WTC11 (cell line): ENCODE results near the gene COL5A3. TPM values are rescaled to one million over a fixed set of nuclear protein-coding genes. Genes with fewer than 3 reads are reported as not detected.

Experiments
- ATAC-seq: fragments of 200-7000 bp; cut with Tn5 transposase; 2 replicates; pipeline ENCODE4 v1.10.0; 2021; ENCODE audit warnings: mild to moderate bottlenecking, moderate library complexity
- CTCF ChIA-PET: fragments of 300-600 bp; sonication (Branson Sonifier 250); formaldehyde crosslinking; loops from one replicate; lab custom pipeline; 2021; ENCODE audit warnings: antibody characterized with exemption; lab: Charles Lee
- POLR2A ChIA-PET: fragments of 350-600 bp; sonication (Branson Sonifier 250); formaldehyde crosslinking; loops from one replicate; lab custom pipeline; 2021; ENCODE audit warnings: antibody characterized with exemption; lab: Charles Lee
- DNase-seq: peaks from one replicate; pipeline ENCODE4 v3.0.0; 2021; ENCODE audit warnings: low spot score
- H3K27ac Mint-ChIP-seq: 2 replicates; pipeline ENCODE4 v1.8.0; 2021; ENCODE audit warnings: mixed read lengths
- H3K27me3 Mint-ChIP-seq: 2 replicates; pipeline ENCODE4 v1.8.0; 2021; ENCODE audit warnings: low read depth, mild to moderate bottlenecking, moderate library complexity, mixed read lengths
- H3K36me3 Mint-ChIP-seq: 2 replicates; pipeline ENCODE4 v1.8.0; 2021; ENCODE audit warnings: mixed read lengths
- H3K4me1 Mint-ChIP-seq: 2 replicates; pipeline ENCODE4 v1.8.0; 2022; ENCODE audit warnings: mixed read lengths
- H3K4me3 Mint-ChIP-seq: 2 replicates; pipeline ENCODE4 v1.8.0; 2021; ENCODE audit warnings: mild to moderate bottlenecking, moderate library complexity, mixed read lengths
- H3K9me3 Mint-ChIP-seq: 2 replicates; pipeline ENCODE4 v1.8.0; 2021; ENCODE audit warnings: mixed read lengths
- CBFB ChIP-seq: sonication (generic); formaldehyde crosslinking; IDR thresholded peaks from 2 replicates; pipeline ENCODE4 v1.8.1; 2022; ENCODE audit warnings: mild to moderate bottlenecking, low read depth, missing genetic modification reagents
- ESRRA ChIP-seq: sonication (generic); formaldehyde crosslinking; IDR thresholded peaks from 2 replicates; pipeline ENCODE4 v1.8.1; 2022; ENCODE audit warnings: mild to moderate bottlenecking, missing genetic modification reagents, borderline replicate concordance
- GTF2I ChIP-seq: fragments of 250-450 bp; sonication (Bioruptor Pico); conservative IDR thresholded peaks from 2 replicates; pipeline ENCODE4 v1.4.0; 2021; ENCODE audit warnings: mild to moderate bottlenecking
- JAZF1 ChIP-seq: fragments of 250-450 bp; sonication (Bioruptor Pico); IDR thresholded peaks from 2 replicates; pipeline ENCODE4 v1.9.0; 2021; ENCODE audit warnings: moderate library complexity, mild to moderate bottlenecking, inconsistent platforms
- JUN ChIP-seq: sonication (generic); formaldehyde crosslinking; IDR thresholded peaks from 2 replicates; pipeline ENCODE4 v1.8.0; 2023; ENCODE audit warnings: mild to moderate bottlenecking, missing genetic modification reagents
- NFYB ChIP-seq: sonication (generic); formaldehyde crosslinking; conservative IDR thresholded peaks from 2 replicates; pipeline ENCODE4 v1.8.0; 2022; ENCODE audit warnings: low read depth, missing genetic modification reagents
- OVOL2 ChIP-seq: fragments of 250-450 bp; sonication (Bioruptor Pico); IDR thresholded peaks from 2 replicates; pipeline ENCODE4 v1.9.0; 2021; ENCODE audit warnings: mild to moderate bottlenecking, borderline replicate concordance
- ZNF219 ChIP-seq: sonication (generic); formaldehyde crosslinking; IDR thresholded peaks from 2 replicates; pipeline ENCODE4 v1.8.0; 2023; ENCODE audit warnings: missing genetic modification reagents, mild to moderate bottlenecking, borderline replicate concordance
- ZNF232 ChIP-seq: sonication (generic); formaldehyde crosslinking; IDR thresholded peaks from 2 replicates; pipeline ENCODE4 v1.8.0; 2022; ENCODE audit warnings: mild to moderate bottlenecking, missing genetic modification reagents
- ZNF263 ChIP-seq: sonication (generic); formaldehyde crosslinking; IDR thresholded peaks from 2 replicates; pipeline ENCODE4 v1.8.1; 2022; ENCODE audit warnings: low read depth, mild to moderate bottlenecking, moderate library complexity, missing genetic modification reagents
- total RNA-seq: library from RNA; stranded (reverse); gene quantifications from 3 replicates; pipeline ENCODE4 v1.2.3, GENCODE V29; 2021
- TF ChIP-seq, protein P1 (sequence below): sonication (generic); formaldehyde crosslinking; IDR thresholded peaks from 2 replicates; pipeline ENCODE4 v1.8.0; 2022; ENCODE audit warnings: mild to moderate bottlenecking, missing genetic modification reagents
- TF ChIP-seq, protein P2 (sequence below): sonication (generic); formaldehyde crosslinking; IDR thresholded peaks from 2 replicates; pipeline ENCODE4 v1.8.0; 2023; ENCODE audit warnings: mild to moderate bottlenecking, missing genetic modification reagents
- TF ChIP-seq, protein P3 (sequence below): sonication (generic); formaldehyde crosslinking; IDR thresholded peaks from 2 replicates; pipeline ENCODE4 v1.8.0; 2023; ENCODE audit warnings: missing genetic modification reagents, mild to moderate bottlenecking, borderline replicate concordance
- TF ChIP-seq, protein P4 (sequence below): sonication (generic); formaldehyde crosslinking; IDR thresholded peaks from 2 replicates; pipeline ENCODE4 v1.8.1; 2023; ENCODE audit warnings: mild to moderate bottlenecking, missing genetic modification reagents
- TF ChIP-seq, protein P5 (sequence below): sonication (generic); formaldehyde crosslinking; IDR thresholded peaks from 2 replicates; pipeline ENCODE4 v1.8.1; 2023; ENCODE audit warnings: mild to moderate bottlenecking, missing genetic modification reagents, moderate library complexity

COL5A3 gene
- total RNA-seq, 1 experiment from 2014 or later, result 0.81 TPM

DNA sequence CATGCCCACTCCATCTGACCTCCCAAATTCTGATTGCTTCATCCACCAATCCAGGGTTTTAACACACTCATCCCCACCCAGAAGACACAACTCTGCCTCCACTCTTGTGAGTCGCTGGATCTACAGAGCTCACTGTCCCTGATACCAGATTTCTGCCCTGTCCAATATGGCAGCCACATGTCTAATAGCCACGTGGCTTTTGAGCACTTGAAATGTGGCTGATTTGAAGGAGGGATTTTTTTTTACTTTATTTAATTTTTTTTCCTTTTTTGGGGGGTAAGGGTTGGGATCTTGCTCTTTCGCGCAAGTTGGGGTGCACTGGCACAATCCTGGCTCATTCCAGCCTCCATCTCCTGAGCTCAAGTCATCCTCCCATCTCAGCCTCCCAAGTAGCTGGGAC is 49.2 kb downstream of the COL5A3 start (continued):
- no peak for TF ChIP-seq NFYB
- TF ChIP-seq, all 79 proteins: peak for 0

DNA sequence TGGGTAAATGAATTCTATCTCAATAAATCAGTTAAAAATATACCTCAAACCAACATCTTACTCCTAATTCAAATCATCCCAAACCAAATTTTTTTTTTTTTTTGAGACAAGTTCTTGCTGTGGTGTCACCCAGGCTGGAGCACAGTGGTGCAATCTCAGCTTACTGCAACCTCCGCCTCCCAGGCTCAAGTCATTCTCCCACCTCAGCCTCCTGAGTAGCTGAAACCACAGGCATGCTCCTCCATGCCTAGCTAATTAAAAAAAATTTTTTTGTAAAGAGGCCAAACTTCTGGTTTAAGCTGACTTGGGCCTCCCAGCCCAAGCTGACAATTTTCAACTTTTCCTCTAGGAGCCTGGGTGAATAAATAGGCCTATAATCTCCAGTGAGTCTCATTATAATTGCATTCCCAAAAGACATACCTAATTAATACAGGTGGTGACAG is 51.9 kb downstream of the COL5A3 start:
- CTCF ChIA-PET, result interaction anchor here (1.1 to 5.6 kb wide), 2 partner anchors 42 to 69 kb away, joined by 7 to 41 read pairs; no protein-coding TSS in a partner anchor
- Mint-ChIP-seq H3K27me3 (peaks cover 5% of the 10 kb centered on the region), H3K36me3 (no peaks in the 10 kb centered on the region), H3K27ac (no peak overlapping the region), H3K4me1 (peaks cover 12% of the 10 kb centered on the region; the same call in 1 of the 2 replicates), H3K9me3 (no peaks in the 10 kb centered on the region), H3K4me3 (no peak overlapping the region)
- ATAC-seq, result no peak
- no peak for TF ChIP-seq GTF2I (CRISPR knock-in tag)
- no peak for TF ChIP-seq OVOL2 (CRISPR knock-in tag)
- no peak for TF ChIP-seq JUN (CRISPR knock-in tag)
- no peak for TF ChIP-seq CBFB (CRISPR knock-in tag)
- TF ChIP-seq, protein P1, sequence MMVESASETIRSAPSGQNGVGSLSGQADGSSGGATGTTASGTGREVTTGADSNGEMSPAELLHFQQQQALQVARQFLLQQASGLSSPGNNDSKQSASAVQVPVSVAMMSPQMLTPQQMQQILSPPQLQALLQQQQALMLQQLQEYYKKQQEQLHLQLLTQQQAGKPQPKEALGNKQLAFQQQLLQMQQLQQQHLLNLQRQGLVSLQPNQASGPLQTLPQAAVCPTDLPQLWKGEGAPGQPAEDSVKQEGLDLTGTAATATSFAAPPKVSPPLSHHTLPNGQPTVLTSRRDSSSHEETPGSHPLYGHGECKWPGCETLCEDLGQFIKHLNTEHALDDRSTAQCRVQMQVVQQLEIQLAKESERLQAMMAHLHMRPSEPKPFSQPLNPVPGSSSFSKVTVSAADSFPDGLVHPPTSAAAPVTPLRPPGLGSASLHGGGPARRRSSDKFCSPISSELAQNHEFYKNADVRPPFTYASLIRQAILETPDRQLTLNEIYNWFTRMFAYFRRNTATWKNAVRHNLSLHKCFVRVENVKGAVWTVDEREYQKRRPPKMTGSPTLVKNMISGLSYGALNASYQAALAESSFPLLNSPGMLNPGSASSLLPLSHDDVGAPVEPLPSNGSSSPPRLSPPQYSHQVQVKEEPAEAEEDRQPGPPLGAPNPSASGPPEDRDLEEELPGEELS (CRISPR knock-in tag), result no peak
- no peak for TF ChIP-seq ESRRA (CRISPR knock-in tag)
- TF ChIP-seq, protein P2, sequence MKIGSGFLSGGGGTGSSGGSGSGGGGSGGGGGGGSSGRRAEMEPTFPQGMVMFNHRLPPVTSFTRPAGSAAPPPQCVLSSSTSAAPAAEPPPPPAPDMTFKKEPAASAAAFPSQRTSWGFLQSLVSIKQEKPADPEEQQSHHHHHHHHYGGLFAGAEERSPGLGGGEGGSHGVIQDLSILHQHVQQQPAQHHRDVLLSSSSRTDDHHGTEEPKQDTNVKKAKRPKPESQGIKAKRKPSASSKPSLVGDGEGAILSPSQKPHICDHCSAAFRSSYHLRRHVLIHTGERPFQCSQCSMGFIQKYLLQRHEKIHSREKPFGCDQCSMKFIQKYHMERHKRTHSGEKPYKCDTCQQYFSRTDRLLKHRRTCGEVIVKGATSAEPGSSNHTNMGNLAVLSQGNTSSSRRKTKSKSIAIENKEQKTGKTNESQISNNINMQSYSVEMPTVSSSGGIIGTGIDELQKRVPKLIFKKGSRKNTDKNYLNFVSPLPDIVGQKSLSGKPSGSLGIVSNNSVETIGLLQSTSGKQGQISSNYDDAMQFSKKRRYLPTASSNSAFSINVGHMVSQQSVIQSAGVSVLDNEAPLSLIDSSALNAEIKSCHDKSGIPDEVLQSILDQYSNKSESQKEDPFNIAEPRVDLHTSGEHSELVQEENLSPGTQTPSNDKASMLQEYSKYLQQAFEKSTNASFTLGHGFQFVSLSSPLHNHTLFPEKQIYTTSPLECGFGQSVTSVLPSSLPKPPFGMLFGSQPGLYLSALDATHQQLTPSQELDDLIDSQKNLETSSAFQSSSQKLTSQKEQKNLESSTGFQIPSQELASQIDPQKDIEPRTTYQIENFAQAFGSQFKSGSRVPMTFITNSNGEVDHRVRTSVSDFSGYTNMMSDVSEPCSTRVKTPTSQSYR (CRISPR knock-in tag), result no peak
- TF ChIP-seq JAZF1 (CRISPR knock-in tag), result no peak
- no peak for TF ChIP-seq ZNF219 (CRISPR knock-in tag)
- TF ChIP-seq, protein P3, sequence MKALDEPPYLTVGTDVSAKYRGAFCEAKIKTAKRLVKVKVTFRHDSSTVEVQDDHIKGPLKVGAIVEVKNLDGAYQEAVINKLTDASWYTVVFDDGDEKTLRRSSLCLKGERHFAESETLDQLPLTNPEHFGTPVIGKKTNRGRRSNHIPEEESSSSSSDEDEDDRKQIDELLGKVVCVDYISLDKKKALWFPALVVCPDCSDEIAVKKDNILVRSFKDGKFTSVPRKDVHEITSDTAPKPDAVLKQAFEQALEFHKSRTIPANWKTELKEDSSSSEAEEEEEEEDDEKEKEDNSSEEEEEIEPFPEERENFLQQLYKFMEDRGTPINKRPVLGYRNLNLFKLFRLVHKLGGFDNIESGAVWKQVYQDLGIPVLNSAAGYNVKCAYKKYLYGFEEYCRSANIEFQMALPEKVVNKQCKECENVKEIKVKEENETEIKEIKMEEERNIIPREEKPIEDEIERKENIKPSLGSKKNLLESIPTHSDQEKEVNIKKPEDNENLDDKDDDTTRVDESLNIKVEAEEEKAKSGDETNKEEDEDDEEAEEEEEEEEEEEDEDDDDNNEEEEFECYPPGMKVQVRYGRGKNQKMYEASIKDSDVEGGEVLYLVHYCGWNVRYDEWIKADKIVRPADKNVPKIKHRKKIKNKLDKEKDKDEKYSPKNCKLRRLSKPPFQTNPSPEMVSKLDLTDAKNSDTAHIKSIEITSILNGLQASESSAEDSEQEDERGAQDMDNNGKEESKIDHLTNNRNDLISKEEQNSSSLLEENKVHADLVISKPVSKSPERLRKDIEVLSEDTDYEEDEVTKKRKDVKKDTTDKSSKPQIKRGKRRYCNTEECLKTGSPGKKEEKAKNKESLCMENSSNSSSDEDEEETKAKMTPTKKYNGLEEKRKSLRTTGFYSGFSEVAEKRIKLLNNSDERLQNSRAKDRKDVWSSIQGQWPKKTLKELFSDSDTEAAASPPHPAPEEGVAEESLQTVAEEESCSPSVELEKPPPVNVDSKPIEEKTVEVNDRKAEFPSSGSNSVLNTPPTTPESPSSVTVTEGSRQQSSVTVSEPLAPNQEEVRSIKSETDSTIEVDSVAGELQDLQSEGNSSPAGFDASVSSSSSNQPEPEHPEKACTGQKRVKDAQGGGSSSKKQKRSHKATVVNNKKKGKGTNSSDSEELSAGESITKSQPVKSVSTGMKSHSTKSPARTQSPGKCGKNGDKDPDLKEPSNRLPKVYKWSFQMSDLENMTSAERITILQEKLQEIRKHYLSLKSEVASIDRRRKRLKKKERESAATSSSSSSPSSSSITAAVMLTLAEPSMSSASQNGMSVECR (CRISPR knock-in tag), result no peak
- TF ChIP-seq ZNF263 (CRISPR knock-in tag), result no peak
- TF ChIP-seq, protein P4, sequence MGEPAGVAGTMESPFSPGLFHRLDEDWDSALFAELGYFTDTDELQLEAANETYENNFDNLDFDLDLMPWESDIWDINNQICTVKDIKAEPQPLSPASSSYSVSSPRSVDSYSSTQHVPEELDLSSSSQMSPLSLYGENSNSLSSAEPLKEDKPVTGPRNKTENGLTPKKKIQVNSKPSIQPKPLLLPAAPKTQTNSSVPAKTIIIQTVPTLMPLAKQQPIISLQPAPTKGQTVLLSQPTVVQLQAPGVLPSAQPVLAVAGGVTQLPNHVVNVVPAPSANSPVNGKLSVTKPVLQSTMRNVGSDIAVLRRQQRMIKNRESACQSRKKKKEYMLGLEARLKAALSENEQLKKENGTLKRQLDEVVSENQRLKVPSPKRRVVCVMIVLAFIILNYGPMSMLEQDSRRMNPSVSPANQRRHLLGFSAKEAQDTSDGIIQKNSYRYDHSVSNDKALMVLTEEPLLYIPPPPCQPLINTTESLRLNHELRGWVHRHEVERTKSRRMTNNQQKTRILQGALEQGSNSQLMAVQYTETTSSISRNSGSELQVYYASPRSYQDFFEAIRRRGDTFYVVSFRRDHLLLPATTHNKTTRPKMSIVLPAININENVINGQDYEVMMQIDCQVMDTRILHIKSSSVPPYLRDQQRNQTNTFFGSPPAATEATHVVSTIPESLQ (CRISPR knock-in tag), result no peak
- TF ChIP-seq ZNF232, result no peak
- TF ChIP-seq, protein P5, sequence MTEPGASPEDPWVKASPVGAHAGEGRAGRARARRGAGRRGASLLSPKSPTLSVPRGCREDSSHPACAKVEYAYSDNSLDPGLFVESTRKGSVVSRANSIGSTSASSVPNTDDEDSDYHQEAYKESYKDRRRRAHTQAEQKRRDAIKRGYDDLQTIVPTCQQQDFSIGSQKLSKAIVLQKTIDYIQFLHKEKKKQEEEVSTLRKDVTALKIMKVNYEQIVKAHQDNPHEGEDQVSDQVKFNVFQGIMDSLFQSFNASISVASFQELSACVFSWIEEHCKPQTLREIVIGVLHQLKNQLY, result no peak
- POLR2A ChIA-PET, result no interaction called here
- DNase-seq, result no peak
